Activated CD8-positive, alpha-beta memory T cell treated with anti-CD3 and anti-CD28 coated beads, Interleukin-2, amount 10 ng/mL, durations not matched to agents 7 days and 5 days (primary cell): Measurements from ENCODE around the gene FOXO4. TPM values are rescaled to one million over a fixed set of nuclear protein-coding genes. Genes with fewer than 3 reads are reported as not detected.

Experiments
- ATAC-seq: fragments of 150-1000 bp; cut with Tn5 transposase; one replicate; pipeline ENCODE4 v1.10.0; 2021; ENCODE audit warnings: moderate library complexity
- CTCF ChIA-PET: fragments of 350-600 bp; sonication (Branson Sonifier 250); formaldehyde crosslinking; loops from one replicate; lab custom pipeline; 2021; ENCODE audit warnings: antibody characterized with exemption; lab: Charles Lee
- DNase-seq: peaks from one replicate; pipeline ENCODE4 v3.0.0-alpha.2; 2020
- H3K27ac Mint-ChIP-seq: one replicate; pipeline ENCODE4 v1.8.0; 2021; ENCODE audit warnings: mild to moderate bottlenecking, mixed read lengths
- H3K27me3 Mint-ChIP-seq: one replicate; pipeline ENCODE4 v1.8.0; 2021; ENCODE audit warnings: mixed read lengths
- H3K36me3 Mint-ChIP-seq: one replicate; pipeline ENCODE4 v1.8.0; 2021; ENCODE audit warnings: mild to moderate bottlenecking, mixed read lengths
- H3K4me1 Mint-ChIP-seq: one replicate; pipeline ENCODE4 v1.8.0; 2021; ENCODE audit warnings: mixed read lengths
- H3K4me3 Mint-ChIP-seq: one replicate; pipeline ENCODE4 v1.8.0; 2021; ENCODE audit warnings: mild to moderate bottlenecking, moderate library complexity, mixed read lengths
- H3K9me3 Mint-ChIP-seq: one replicate; pipeline ENCODE4 v1.8.0; 2022; ENCODE audit warnings: low read depth, mixed read lengths
- total RNA-seq, 2 experiments: library from RNA; stranded (reverse); gene quantifications; one replicate each; pipeline ENCODE4 v1.2.3, GENCODE V29; 2021

The FOXO4 gene
- total RNA-seq, 2 experiments from 2014 or later, result 14.6 to 15.1 TPM

DNA sequence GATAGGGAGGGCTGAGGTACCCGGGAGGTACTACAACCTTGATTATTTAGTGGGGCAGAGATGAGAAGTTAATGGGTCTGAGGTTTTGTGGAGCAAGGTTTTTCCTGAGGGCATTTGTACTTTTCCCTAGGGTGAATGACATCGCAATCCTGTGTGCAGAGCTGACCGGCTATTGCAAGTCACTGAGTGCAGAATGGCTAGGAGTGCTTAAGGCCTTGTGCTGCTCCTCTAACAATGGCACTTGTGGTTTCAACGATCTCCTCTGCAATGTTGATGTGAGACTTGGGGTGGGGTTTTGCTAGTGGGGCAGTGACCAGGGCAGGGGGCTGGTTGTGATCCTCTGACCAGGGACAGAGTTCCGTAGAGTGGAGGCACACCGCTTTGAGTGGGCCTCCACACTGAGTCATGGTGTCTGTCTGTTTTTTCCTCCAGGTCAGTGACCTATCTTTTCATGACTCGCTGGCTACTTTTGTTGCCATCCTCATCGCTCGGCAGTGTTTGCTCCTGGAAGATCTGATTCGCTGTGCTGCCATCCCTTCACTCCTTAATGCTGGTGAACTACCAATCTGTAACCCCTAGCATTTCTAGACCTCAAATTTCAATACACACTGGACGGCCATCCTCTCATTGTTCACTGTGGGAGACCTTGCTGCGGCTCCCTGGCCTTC is 32.6 kb downstream of the FOXO4 start:
- ATAC-seq (no peak), DNase-seq (no peak)
- Mint-ChIP-seq H3K27ac (peak overlapping the region; percentile 84), H3K27me3 (no peaks in the 10 kb centered on the region), H3K4me3 (no peak overlapping the region), H3K36me3 (peaks cover 50% of the 10 kb centered on the region), H3K4me1 (peaks cover 21% of the 10 kb centered on the region), H3K9me3 (no peaks in the 10 kb centered on the region)
- CTCF ChIA-PET, result interaction anchor here (0.6 to 5.7 kb wide), 10 partner anchors 10 to 159 kb away, joined by 3 to 65 read pairs (median 3); partner anchors contain the start of gene MED12

DNA sequence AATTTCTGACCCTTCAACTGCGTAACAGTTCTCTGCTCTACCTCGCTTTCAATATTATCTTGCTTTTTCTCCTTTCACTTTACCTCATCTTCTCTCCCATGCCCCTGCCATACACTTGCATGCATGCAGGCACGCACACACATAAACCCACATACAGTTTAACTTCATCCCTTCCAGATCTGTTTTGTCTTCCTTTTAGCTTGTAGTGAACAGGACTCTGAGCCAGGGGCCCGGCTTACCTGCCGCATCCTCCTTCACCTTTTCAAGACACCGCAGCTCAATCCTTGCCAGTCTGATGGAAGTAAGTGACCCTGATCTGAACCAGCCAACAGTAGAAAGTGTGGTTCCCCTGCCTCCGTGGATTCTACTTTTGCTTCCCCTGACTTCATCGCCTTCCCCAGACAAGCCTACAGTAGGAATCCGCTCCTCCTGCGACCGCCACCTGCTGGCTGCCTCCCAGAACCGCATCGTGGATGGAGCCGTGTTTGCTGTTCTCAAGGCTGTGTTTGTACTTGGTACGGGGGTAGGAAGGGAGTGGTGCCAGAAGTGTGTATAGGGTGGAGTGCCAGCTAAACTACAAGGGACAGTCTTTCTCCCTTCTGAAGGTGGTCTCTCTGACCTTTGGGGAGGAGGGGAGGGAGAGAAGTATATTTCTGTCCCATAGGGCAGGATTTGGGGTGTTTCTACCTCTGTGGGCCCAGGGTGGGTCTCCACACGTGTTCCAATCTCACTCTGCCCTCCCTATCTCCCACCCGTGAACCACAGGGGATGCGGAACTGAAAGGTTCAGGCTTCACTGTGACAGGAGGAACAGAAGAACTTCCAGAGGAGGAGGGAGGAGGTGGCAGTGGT is 33.5 kb downstream of the FOXO4 start:
- CTCF ChIA-PET, result interaction anchor here (0.6 to 5.7 kb wide), 12 partner anchors 11 to 159 kb away, joined by 3 to 65 read pairs (median 3); partner anchors contain the start of genes FOXO4 and MED12
- no peak overlapping the region for H3K4me3 Mint-ChIP-seq
- H3K9me3 Mint-ChIP-seq, result no peaks in the 10 kb centered on the region
- peak overlapping the region; percentile 84 for H3K27ac Mint-ChIP-seq
- peak; percentile 80 for DNase-seq
- ATAC-seq, result peak; percentile 95
- H3K27me3 Mint-ChIP-seq, result no peaks in the 10 kb centered on the region
- peaks cover 47% of the 10 kb centered on the region for H3K36me3 Mint-ChIP-seq
- peaks cover 21% of the 10 kb centered on the region for H3K4me1 Mint-ChIP-seq

DNA sequence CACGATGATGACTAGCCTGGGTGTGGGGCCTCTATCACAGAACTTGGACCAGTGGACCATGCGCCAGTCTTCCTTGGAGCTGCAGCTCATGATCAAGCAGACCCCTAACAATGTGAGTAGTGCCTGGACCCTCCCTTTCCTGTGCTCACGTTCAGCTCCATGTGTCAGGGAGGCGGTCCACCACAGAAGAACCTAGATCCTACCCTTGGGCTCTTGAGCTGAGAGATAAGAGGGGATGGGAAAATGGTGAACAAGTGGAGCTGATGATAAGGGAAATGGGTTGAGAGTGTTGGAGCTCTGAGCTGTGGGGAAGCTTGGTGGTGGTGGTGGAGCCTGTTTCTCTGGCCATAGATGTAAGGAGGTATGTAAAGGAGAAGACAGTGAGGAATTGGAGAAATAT is 35.9 kb downstream of the FOXO4 start:
- H3K9me3 Mint-ChIP-seq, result no peaks in the 10 kb centered on the region
- peaks cover 16% of the 10 kb centered on the region for H3K4me1 Mint-ChIP-seq
- H3K36me3 Mint-ChIP-seq, result peaks cover 42% of the 10 kb centered on the region
- no peaks in the 10 kb centered on the region for H3K27me3 Mint-ChIP-seq
- no peak overlapping the region for H3K4me3 Mint-ChIP-seq
- H3K27ac Mint-ChIP-seq, result no peak overlapping the region
- CTCF ChIA-PET, result interaction anchor here (1.2 to 5.7 kb wide), 3 partner anchors 30 to 35 kb away, joined by 4 to 65 read pairs (median 6); partner anchors contain the start of gene FOXO4
- ATAC-seq (no peak), DNase-seq (no peak)

DNA sequence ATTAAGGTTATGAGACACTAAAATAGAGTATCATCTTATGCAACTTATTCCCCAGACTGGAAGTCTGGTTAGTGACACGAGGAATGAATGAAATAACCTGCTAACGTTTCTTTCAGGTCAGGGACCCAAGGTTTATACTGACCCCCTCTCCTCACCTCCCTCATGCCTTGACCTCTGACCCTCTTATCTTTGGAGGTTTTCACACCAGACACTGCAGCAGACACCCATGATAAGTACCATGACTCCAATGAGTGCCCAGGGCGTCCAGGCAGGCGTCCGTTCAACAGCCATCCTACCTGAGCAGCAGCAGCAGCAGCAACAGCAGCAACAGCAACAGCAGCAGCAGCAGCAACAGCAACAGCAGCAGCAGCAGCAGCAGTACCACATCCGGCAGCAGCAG is 44.8 kb downstream of the FOXO4 start:
- peaks cover 12% of the 10 kb centered on the region for H3K4me1 Mint-ChIP-seq
- no peaks in the 10 kb centered on the region for H3K9me3 Mint-ChIP-seq
- no peak overlapping the region for H3K4me3 Mint-ChIP-seq
- H3K27ac Mint-ChIP-seq, result peak overlapping the region; percentile 63
- ATAC-seq (no peak), DNase-seq (no peak)
- no peaks in the 10 kb centered on the region for H3K27me3 Mint-ChIP-seq
- CTCF ChIA-PET, result no interaction called here
- H3K36me3 Mint-ChIP-seq, result peaks cover 19% of the 10 kb centered on the region

DNA sequence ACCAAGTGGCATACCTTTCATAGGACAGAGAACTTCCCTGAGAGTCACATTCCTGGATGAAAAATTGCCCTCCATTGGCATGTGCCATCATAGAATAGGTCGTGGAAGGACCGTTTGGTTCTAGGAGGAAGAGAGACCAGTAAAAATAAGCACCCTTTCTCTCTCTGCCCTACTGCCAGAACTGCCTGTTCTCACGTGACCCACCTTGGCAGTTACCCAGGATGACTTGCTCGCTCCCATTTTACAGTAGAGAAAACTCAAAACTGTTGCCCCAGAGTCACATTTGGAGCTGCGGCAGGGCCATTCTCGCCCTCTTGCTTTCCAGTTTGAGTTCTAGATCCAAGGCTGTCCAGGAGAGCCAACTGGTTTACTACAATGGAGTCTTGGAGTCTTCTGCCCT is 47.9 kb downstream of the FOXO4 start:
- Mint-ChIP-seq H3K9me3 (no peaks in the 10 kb centered on the region), H3K4me1 (peaks cover 17% of the 10 kb centered on the region), H3K27ac (no peak overlapping the region), H3K27me3 (no peaks in the 10 kb centered on the region), H3K4me3 (no peak overlapping the region), H3K36me3 (peaks cover 8% of the 10 kb centered on the region)
- CTCF ChIA-PET, result no interaction called here
- DNase-seq (no peak), ATAC-seq (no peak)

DNA sequence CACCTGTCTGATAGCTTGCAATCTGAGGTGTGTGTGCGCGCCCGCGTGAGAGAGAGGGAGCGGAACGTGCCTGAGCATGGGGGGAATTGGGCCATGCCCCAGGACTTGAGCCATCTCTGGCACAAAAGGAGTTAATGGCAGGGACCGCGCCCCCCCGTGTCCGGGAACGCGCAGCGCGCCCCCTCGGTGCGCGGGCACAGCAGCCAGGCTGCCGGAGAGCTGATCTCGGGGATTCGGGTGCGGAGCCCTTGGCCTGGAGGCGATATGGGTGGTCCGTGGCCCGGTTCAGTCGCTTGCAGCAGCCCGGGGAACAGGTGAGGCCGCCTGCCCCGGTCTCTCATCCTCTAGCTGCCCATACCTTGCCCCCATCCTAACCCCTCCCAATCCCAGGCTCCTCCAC is 49.0 kb downstream of the FOXO4 start, which contains the start of gene NLGN3:
Gene NLGN3 (plus strand): TSS at position 191 of the 400 bp plus-strand sequence. CDS start 2,909 bp downstream, outside the sequence.
- no peaks in the 10 kb centered on the region for H3K9me3 Mint-ChIP-seq
- CTCF ChIA-PET, result no interaction called here
- ATAC-seq (no peak), DNase-seq (no peak)
- H3K27ac Mint-ChIP-seq, result no peak within 1 kb of the TSS
- peaks cover 12% of the 10 kb centered on the region for H3K4me1 Mint-ChIP-seq
- no peaks in the 10 kb centered on the region for H3K27me3 Mint-ChIP-seq
- H3K4me3 Mint-ChIP-seq, result no peak within 1 kb of the TSS
- peaks cover 2% of the 10 kb centered on the region for H3K36me3 Mint-ChIP-seq

DNA sequence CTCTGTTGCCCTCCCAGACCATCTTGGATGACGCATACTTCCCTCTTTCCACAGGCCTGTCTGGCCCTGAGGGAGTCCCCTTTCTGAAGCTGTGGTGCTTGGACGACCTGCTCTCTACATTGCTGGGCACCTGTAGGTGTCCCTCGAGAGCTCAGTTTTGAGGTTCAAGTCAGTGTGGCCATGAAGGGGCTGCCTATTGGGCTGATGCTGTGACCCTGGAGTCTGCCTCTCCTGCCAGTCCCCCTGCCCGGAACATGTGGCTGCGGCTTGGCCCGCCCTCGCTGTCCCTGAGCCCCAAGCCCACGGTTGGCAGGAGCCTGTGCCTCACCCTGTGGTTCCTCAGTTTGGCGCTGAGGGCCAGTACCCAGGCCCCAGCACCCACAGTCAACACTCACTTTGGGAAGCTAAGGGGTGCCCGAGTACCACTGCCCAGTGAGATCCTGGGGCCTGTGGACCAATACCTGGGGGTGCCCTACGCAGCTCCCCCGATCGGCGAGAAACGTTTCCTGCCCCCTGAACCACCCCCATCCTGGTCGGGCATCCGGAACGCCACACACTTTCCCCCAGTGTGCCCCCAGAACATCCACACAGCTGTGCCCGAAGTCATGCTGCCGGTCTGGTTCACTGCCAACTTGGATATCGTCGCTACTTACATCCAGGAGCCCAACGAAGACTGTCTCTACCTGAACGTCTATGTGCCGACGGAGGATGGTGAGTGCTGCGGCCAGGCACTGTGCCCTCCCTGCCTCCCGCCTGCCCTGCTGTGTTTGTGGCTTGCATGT is 52.0 kb downstream of the FOXO4 start:
- no peak overlapping the region for H3K4me3 Mint-ChIP-seq
- CTCF ChIA-PET, result no interaction called here
- DNase-seq, result no peak
- no peak for ATAC-seq
- no peaks in the 10 kb centered on the region for H3K36me3 Mint-ChIP-seq
- no peak overlapping the region for H3K27ac Mint-ChIP-seq
- H3K27me3 Mint-ChIP-seq, result no peaks in the 10 kb centered on the region
- H3K4me1 Mint-ChIP-seq, result peaks cover 5% of the 10 kb centered on the region
- no peaks in the 10 kb centered on the region for H3K9me3 Mint-ChIP-seq

DNA sequence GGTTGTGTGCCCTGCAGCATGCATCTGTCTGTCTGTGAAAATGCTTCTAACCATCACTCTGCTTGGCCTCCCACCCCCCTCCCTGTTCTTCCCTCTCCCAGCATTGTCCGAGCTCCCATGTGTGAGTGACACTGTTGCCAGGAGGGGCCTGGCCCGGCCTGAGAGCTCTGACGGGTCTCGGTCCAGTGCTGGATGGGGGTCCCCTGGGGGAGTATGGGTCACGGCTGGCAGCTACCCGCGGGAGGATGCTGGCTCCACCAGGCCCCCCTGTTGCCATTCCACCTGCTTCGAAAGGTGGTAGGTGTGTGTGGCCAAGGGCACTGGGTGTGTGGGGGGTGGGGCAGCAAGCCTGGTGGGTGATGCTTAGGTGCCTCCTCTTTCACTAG is 52.6 kb downstream of the FOXO4 start:
- CTCF ChIA-PET, result no interaction called here
- H3K4me3 Mint-ChIP-seq, result no peak overlapping the region
- ATAC-seq, result no peak
- no peak for DNase-seq
- peaks cover 5% of the 10 kb centered on the region for H3K4me1 Mint-ChIP-seq
- H3K36me3 Mint-ChIP-seq, result no peaks in the 10 kb centered on the region
- H3K27me3 Mint-ChIP-seq, result no peaks in the 10 kb centered on the region
- H3K27ac Mint-ChIP-seq, result no peak overlapping the region
- no peaks in the 10 kb centered on the region for H3K9me3 Mint-ChIP-seq

DNA sequence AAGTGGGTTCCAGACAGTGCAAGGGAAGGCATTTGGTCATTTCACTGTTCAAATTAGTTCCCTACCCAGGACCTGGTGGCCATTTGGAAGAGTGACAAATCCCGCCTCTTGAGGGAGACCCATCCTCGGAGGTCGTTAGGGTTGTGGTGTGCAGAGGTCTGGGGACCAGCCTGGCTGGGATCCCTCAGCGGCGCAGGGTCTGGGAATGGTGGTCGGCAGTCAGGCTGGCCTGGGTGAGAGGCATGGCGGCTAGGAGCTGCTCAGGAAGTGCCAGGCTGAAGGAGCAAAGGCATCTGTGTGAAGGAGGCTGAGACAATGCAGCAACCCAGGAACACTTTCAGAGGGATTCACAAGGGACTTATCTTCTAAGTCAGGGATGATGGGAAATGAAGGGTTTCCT is 55.7 kb downstream of the FOXO4 start:
- Mint-ChIP-seq H3K36me3 (no peaks in the 10 kb centered on the region), H3K4me1 (peaks cover 2% of the 10 kb centered on the region), H3K27me3 (no peaks in the 10 kb centered on the region), H3K4me3 (no peak overlapping the region), H3K9me3 (no peaks in the 10 kb centered on the region), H3K27ac (no peak overlapping the region)
- ATAC-seq (no peak), DNase-seq (no peak)
- CTCF ChIA-PET, result no interaction called here

Other genes starting within 250 kb of the FOXO4 start
- gene TEX11, start 187.1 kb upstream of the FOXO4 start, total RNA-seq, result under 1 TPM in 1 of 2 experiments, not detected in 1; 0.16 TPM
- under 1 TPM; 0.19 to 0.47 TPM for gene SLC7A3, start 164.8 kb upstream of the FOXO4 start, total RNA-seq
- gene SNX12, start 27.5 kb upstream of the FOXO4 start, total RNA-seq, result 10 to 100 TPM; 37.1 to 46.2 TPM
- 10 to 100 TPM; 12.1 to 18.3 TPM for gene CXorf65, start 10.9 kb downstream of the FOXO4 start, total RNA-seq
- gene IL2RG, start 15.7 kb downstream of the FOXO4 start, total RNA-seq, result 100 to 1,000 TPM; 370 to 512 TPM
- 10 to 100 TPM; 45.9 to 62.2 TPM for gene MED12, start 22.7 kb downstream of the FOXO4 start, total RNA-seq
- gene NLGN3, start 49.0 kb downstream of the FOXO4 start, total RNA-seq, result 1 to 10 TPM in 1 of 2 experiments, under 1 TPM in 1; 0.87 to 1.3 TPM
- not detected for gene GJB1, start 127.4 kb downstream of the FOXO4 start, total RNA-seq
- gene ZMYM3, start 158.3 kb downstream of the FOXO4 start, total RNA-seq, result 10 to 100 TPM; 25.8 to 29.1 TPM
- gene NONO, start 187.8 kb downstream of the FOXO4 start, total RNA-seq, result 100 to 1,000 TPM; 430 to 514 TPM
- gene ITGB1BP2, start 205.9 kb downstream of the FOXO4 start, total RNA-seq, result 1 to 10 TPM; 5.6 to 6.3 TPM